AG20443 (cell line): ENCODE data around the gene KIF1A.
"Not testable (repeated sequence)": the region's sequence is repeated elsewhere in the genome, so short reads cannot be mapped to it uniquely, and the experiment has no call there.

Source experiments
- DNase-seq: peaks from one replicate; pipeline ENCODE4 v3.0.0; 2012; ENCODE audit warnings: low spot score, mixed read lengths

KIF1A gene

GRCh38 chr2:240787521-240788472 lies 32.2 kb downstream of the KIF1A start:
- DNase-seq = no peak

- no peak for DNase-seq
Measured at GRCh38 chr2:240786871-240787311, 33.1 kb downstream of the KIF1A start.

- DNase-seq = no peak
Measured at GRCh38 chr2:240786355-240786841, 33.6 kb downstream of the KIF1A start.

DNA sequence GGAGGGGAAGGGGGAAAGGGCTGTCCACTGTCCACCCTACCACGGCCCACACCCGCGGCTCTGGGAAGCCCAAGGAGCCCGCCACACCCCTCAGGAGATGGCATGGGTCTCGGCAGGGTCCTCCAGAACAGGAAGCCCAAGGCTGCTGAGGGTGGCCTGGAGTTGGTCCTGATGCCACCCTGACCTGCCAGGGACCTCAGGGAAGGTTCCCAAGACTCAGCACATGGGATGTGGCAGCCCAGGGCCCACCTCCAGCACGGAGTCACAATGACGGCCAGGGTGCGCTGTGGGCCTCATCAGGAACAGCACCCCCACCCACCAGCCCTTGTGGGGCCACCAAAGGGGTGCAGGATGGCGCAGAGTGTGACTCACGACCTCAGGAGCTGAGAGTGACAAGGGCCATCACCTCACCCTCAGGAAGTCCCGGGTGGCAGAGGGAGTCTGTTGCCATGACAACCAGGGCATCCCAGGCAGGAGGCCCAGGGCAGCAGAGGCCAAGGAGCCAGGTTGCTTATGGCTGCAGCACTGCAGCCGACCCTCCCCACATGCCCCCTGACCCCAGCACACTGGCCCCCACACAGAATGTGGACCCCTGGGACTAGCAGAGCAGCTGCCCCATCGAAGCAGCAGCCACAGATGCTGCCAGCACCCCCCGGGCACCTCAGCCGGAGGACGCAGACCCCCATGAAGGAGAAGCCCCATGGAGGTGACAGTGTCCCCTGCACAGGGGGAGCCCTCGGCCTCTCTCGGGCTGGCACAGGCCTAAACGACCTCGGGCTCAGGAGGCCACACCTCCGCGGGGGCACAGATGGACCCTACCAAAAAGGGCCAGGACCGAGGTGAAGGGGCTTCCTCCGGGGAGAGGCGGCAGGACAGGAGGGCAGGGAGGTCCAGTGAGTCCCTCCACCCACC lies 34.3 kb downstream of the KIF1A start:
- no peak for DNase-seq

- no peak for DNase-seq
Measured at GRCh38 chr2:240784629-240785423, 35.2 kb downstream of the KIF1A start.

DNA sequence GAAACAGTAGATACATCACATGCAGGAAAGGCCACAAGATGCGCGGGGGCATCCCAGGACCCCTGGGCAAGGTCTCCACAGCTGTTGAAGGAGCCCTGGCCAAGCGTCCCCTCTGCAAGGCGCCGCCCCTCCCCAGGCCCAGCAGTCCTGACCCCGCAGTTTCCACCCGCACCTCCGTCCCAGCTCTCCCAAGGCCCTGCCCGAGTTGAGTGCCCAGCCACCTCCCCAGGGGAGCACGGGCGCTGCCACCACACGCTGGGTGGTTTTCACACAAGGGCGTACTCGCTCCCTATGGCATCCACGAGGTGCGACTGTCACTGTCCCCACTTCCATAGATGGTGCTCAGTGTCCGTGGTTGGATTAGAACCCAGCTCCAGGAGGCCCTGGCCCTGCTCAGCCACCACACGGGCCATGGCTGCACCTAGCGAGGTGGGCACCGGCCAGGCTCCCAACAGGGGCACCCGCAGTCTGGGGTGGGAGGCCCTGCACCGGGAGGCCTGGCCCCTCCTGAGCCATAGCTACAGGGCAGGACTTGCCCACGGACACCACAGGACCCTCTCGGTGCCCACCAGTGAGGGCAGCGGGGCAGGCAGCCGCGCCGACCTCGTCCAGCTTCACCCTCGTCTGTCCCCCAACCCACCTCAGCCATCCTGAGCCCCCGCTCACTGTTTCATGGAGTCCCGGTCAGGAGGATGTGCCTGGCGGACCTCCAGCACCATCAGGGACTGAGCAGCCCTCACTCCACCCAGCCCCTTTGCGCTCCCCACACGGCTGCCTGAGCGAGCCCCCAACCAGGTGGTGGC lies 36.0 kb downstream of the KIF1A start:
- no peak for DNase-seq

- DNase-seq = no peak
Measured at GRCh38 chr2:240782886-240783818, 36.9 kb downstream of the KIF1A start.

DNA sequence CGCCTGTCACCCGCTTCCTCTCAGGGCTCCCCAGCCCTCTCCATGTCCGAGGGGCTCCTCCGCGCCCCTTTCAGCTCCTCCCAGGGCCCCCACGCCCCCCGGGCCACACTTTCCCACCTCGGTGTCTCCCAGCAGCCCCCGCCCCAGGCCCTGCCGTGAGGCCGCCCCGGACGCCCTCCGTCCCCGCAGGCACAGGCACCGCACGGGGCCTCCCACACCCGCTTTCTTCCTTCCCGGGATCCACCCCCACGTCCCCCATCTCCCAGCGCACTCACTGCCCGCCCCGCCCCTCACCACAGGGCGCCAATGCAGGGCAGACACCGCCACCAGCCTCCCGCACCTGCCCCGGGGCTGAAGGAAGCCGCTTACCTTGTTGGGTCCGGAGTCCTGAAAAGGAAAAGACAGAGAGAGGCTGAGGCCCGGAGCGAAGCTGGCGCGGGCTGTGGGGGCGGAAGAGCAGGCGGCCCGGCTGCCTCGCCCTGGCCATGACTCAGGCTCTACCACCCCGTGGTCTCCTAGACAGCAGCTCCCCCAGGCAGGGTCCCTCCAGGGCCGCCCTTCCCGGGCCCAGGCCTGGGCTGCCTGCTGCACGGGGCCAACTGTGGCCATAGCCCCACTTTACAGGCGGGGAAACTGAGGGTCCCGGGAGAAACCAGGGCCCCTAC lies 37.7 kb downstream of the KIF1A start:
- no peak for DNase-seq

DNA sequence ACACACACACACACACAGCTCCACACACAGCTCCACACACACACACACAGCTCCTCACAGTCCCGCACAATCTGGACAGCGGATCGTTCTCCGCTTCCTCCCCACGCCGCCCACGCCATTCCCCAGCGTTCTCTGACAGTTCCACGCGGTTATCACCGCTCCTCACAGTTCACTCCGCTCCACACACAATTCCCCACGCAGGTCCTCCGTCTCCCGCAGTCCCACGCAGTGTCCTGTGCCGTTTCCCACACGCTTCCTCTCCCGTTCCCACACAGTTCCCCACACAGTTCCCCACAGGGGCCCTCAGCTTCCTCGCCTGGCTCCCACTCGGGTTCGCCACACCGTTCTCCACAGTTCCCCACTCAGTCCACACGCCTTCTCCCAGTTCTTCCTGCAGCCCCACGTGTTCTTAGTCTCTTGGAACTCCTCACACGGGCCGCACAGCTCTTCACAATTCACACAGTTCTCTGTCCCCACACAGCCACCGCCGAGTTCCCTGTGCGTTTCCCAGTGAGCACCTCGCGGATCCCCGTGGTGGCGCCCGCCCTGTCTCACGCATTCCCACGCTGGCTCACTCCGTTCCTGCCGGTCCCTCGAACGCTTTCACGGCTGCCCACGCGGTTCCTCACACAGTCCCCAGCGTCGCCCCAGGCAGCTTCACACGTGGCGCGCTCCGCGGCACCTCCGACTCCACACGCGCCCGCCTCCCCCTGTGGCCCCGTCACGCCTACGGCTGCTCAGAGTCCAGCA lies 38.4 kb downstream of the KIF1A start:
- DNase-seq = no peak

- DNase-seq = peak; percentile 68
Measured at GRCh38 chr2:240780023-240780700, 39.9 kb downstream of the KIF1A start.

DNA sequence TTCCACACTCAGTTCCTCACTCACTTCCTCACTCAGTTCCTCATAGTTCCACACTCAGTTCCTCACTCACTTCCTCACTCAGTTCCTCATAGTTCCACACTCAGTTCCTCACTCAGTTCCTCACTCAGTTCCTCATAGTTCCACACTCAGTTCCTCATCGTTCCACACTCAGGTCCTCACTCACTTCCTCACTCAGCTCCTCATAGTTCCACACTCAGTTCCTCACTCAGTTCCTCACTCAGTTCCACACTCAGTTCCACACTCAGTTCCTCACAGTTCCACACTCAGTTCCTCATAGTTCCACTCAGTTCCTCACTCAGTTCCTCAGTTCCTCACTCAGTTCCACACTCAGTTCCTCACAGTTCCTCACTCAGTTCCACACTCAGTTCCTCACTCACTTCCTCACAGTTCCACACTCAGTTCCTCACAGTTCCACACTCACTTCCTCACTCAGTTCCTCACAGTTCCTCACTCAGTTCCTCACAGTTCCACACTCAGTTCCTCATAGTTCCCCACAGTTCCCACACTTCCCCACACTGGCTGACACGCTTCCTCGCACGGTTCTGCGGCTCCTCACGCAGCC lies 40.7 kb downstream of the KIF1A start:
- DNase-seq = not testable (repeated sequence)

GRCh38 chr2:240778426-240778825 lies 41.6 kb downstream of the KIF1A start:
- no peak for DNase-seq

DNA sequence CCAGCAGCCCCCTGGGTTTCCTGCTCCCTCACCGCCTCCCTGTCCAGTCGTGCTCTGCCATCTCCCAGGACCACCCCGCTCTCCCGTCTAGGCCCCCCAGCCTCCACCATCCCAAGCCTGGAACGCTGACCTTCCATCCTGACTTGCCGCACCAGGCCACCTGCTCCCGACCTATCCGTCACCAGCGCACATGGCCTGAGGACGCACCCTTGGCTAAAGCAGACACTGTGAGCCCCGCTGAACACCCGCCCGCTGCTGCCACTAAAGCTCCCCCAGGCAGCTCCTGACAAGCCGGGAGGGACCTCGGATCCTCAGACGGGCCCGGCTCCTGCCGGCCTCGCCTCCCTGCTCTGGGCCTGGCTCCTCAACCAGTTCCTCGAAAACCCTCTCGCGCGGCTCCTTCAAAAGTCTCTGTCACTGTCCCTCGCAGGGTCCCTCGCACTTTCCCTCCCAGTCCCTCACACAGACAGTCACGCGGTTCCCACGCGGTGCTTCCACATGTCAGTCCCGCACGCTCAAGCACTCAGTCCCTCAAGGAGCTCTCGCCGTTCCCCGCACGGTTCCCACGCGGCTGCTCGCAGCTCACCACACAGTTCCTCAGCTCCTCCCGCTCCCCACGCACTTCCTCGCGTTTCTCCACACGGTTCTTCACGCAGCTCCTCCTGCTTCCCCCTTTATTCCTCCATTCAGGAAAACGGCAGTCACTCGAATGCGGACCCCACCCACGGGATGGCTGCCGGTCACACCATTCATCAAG lies 42.4 kb downstream of the KIF1A start:
- DNase-seq = no peak

GRCh38 chr2:240775905-240776304 lies 44.1 kb downstream of the KIF1A start:
- no peak for DNase-seq

DNA sequence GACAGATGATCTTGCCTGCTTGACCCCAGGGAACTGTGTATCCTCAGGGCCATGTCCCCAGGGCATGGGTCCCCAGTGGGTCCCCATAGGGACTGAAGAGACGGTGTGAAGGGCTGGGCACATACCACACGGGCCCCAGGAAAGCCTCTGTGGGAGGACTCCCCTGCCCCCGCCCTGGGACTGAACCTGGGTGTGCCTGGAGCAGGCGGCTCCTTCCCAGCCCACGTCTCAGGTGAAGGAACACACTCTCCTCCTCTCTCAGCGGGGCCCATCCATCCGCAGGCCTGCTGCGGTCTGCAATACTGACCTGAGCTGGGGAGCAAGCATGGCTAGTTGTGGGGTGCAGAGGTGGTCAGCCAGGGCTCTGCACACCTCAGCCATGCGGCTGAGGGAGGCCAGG lies 45.2 kb downstream of the KIF1A start:
- DNase-seq = no peak

DNA sequence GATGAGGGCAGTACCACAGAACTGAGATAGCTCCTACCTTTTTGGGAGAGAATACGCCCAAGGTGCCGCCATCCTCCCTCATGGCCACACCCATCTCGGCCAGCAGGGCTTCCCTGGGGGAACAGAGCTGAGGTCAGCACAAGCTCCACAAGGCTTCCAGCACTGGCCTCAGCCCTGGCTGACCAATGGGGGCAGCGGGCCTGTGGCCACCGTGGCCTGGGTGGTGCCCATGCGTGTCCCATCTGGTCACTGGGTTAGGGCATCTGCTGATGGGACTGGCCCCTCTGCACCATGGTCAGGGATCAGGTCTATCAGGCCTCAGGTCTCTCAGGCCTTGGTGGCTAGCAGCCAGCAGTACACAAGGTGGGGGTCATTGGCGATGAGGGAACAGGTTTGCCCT lies 50.9 kb downstream of the KIF1A start:
- DNase-seq = no peak

- DNase-seq = no peak
Measured at GRCh38 chr2:240768216-240768615, 51.8 kb downstream of the KIF1A start.
